MM.1S (cell line): ENCODE data around the gene CACNG6.

Experiments
- CTCF ChIP-seq: fragments of 300-600 bp; sonication (generic); IDR thresholded peaks from 2 replicates; pipeline ENCODE4 v1.5.1; 2016; ENCODE audit warnings: antibody characterized with exemption, low read length, mixed read lengths
- EZH2 ChIP-seq: fragments of 300-600 bp; sonication (generic); optimal IDR thresholded peaks from 2 replicates; pipeline ENCODE3; 2017; ENCODE audit warnings: low read depth, mild to moderate bottlenecking, antibody characterized with exemption, low read length, mixed read lengths
- EZH2phosphoT487 ChIP-seq: fragments of 300-600 bp; sonication (generic); IDR thresholded peaks from 2 replicates; pipeline ENCODE4 v1.6.1; 2018; ENCODE audit warnings: antibody characterized with exemption, low read length

- TF ChIP-seq CTCF: no peak
- TF ChIP-seq EZH2: no peak
- TF ChIP-seq EZH2phosphoT487: no peak
Observed at GRCh38 chr19:54047616-54048015, 56.2 kb downstream of the CACNG6 start.
